ENCODE data around the gene PARD3. TPM values are rescaled to one million over a fixed set of nuclear protein-coding genes. Genes with fewer than 3 reads are reported as not detected.

Gene PARD3
- total and polyA plus RNA-seq, 2 donors (not counting 3 experiments of a cell fraction or from before 2014, with no cell fraction given), result 7.3 to 24.1 TPM

DNA sequence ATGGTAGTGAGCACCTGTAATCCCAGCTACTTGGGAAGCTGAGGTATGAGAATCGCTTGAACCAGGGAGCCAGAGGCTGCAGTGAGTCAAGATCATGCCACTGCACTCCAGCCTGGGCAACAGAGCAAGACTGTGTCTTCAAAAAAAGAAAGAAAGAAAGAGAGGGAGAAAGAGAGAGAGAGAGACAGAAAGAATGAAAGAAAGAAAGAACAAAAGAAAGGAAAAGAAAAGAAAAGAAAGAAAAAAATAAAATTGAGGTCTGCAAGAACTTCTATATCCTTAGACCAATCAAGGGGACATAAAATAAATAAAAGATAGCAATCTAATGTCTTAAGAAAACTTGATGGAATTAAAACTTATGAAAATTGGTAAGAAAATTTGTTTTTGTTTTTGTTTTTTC, 34.9 kb upstream of the PARD3 start:
- Histone ChIP-seq H3K36me3 (ENCODE audit: control insufficient read depth in 2 of 2, extremely low read depth in 1 of 2, insufficient read depth in 2 of 2, low read length in 2 of 2) (no peaks in the 10 kb centered on the region), H3K4me2 (ENCODE audit: insufficient read depth, low read length) (no peak overlapping the region), H3K4me1 (ENCODE audit: control insufficient read depth, extremely low read depth, insufficient read depth, low read length) (no peaks in the 10 kb centered on the region), H4K20me1 (replicated peaks; ENCODE audit: control insufficient read depth, extremely low read depth, insufficient read depth, low read length) (no peaks in the 10 kb centered on the region), H3K4me3 (replicated peaks in 1 of 3; ENCODE audit: insufficient read depth in 1 of 3, low read depth in 1 of 3, low read length in 3 of 3) (no peak overlapping the region), H3K9me3 (replicated peaks; ENCODE audit: control insufficient read depth, insufficient read depth, low read length) (no peaks in the 10 kb centered on the region), H3K79me2 (ENCODE audit: control insufficient read depth, insufficient read depth, low read length) (no peaks in the 10 kb centered on the region), H3K9ac (replicated peaks; ENCODE audit: extremely low read depth, insufficient read depth, low read length) (no peak overlapping the region), H3K9me1 (replicated peaks; ENCODE audit: control insufficient read depth, extremely low read depth, insufficient read depth, low read length) (no peaks in the 10 kb centered on the region), H3K27ac (ENCODE audit: insufficient read depth, low read depth, low read length) (no peak overlapping the region), H2AFZ (ENCODE audit: low read depth, low read length) (no peak overlapping the region), H3K27me3 (ENCODE audit: control insufficient read depth in 2 of 2, insufficient read depth in 2 of 2, low read length in 2 of 2) (peaks cover 0 to 5% of the 10 kb centered on the region in 2 experiments)
- dilution Hi-C loops (cut with MboI; ENCODE audit: extremely low pct_ligation_motif_present, low sequenced_read_pairs) (no loop called here), intact Hi-C loops (cut with micrococcal nuclease) (no loop called here)
- no TSS peak for BruUV-seq (replicated peaks)
- ChIA-PET POLR2A (no interaction called here), CTCF (no interaction called here)
- no peak for FAIRE-seq
- DNase-seq (ENCODE audit: low read depth, low spot score), result no peak
- TF ChIP-seq POLR2AphosphoS5 (IDR thresholded peaks at IDR 0.05; ENCODE audit: insufficient read depth, low read depth, low read length), result no peak

DNA sequence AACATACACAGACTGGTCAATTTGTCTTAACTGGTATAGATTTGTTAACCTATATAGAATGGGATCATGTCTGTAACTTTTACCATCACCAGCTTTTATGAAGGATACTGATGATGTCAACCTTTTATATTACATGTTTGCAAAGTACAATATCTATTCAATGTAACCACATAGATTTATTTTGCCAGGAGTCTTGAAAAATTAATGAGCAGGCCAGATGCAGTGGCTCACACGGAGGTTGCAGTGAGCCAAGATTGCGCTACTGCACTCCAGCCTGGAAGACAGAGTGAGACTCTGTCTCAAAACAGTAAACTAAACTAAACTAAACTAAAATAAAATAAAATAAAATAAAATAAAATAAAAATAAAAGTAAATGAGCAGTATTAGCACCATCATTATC, 30.0 kb upstream of the PARD3 start:
- Histone ChIP-seq H3K4me1 (ENCODE audit: control insufficient read depth, extremely low read depth, insufficient read depth, low read length) (no peaks in the 10 kb centered on the region), H3K9ac (replicated peaks; ENCODE audit: extremely low read depth, insufficient read depth, low read length) (no peak overlapping the region), H3K27ac (ENCODE audit: insufficient read depth, low read depth, low read length) (no peak overlapping the region), H3K79me2 (ENCODE audit: control insufficient read depth, insufficient read depth, low read length) (no peaks in the 10 kb centered on the region), H3K36me3 (ENCODE audit: control insufficient read depth in 2 of 2, extremely low read depth in 1 of 2, insufficient read depth in 2 of 2, low read length in 2 of 2) (no peaks in the 10 kb centered on the region), H3K27me3 (ENCODE audit: control insufficient read depth in 2 of 2, insufficient read depth in 2 of 2, low read length in 2 of 2) (peaks cover 8 to 10% of the 10 kb centered on the region in 2 experiments), H2AFZ (ENCODE audit: low read depth, low read length) (no peak overlapping the region), H3K4me2 (ENCODE audit: insufficient read depth, low read length) (no peak overlapping the region), H4K20me1 (replicated peaks; ENCODE audit: control insufficient read depth, extremely low read depth, insufficient read depth, low read length) (no peaks in the 10 kb centered on the region), H3K4me3 (replicated peaks in 1 of 3; ENCODE audit: insufficient read depth in 1 of 3, low read depth in 1 of 3, low read length in 3 of 3) (no peak overlapping the region), H3K9me1 (replicated peaks; ENCODE audit: control insufficient read depth, extremely low read depth, insufficient read depth, low read length) (no peaks in the 10 kb centered on the region), H3K9me3 (replicated peaks; ENCODE audit: control insufficient read depth, insufficient read depth, low read length) (no peaks in the 10 kb centered on the region)
- BruUV-seq (replicated peaks), result no TSS peak
- intact Hi-C loops (cut with micrococcal nuclease) (no loop called here), dilution Hi-C loops (cut with MboI; ENCODE audit: extremely low pct_ligation_motif_present, low sequenced_read_pairs) (no loop called here)
- FAIRE-seq, result no peak
- CTCF ChIA-PET, result no interaction called here
- TF ChIP-seq JUN (IDR thresholded peaks at IDR 0.05; ENCODE audit: borderline replicate concordance, insufficient read depth, insufficient read length, low read depth), result no peak
- TF ChIP-seq MYC (IDR thresholded peaks at IDR 0.05; ENCODE audit: low read depth, low read length), result no peak
- TF ChIP-seq, protein P1, sequence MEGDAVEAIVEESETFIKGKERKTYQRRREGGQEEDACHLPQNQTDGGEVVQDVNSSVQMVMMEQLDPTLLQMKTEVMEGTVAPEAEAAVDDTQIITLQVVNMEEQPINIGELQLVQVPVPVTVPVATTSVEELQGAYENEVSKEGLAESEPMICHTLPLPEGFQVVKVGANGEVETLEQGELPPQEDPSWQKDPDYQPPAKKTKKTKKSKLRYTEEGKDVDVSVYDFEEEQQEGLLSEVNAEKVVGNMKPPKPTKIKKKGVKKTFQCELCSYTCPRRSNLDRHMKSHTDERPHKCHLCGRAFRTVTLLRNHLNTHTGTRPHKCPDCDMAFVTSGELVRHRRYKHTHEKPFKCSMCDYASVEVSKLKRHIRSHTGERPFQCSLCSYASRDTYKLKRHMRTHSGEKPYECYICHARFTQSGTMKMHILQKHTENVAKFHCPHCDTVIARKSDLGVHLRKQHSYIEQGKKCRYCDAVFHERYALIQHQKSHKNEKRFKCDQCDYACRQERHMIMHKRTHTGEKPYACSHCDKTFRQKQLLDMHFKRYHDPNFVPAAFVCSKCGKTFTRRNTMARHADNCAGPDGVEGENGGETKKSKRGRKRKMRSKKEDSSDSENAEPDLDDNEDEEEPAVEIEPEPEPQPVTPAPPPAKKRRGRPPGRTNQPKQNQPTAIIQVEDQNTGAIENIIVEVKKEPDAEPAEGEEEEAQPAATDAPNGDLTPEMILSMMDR (IDR thresholded peaks at IDR 0.05; ENCODE audit: extremely low read depth in 1 of 2, insufficient read depth in 1 of 2, low read depth in 1 of 2, low read length in 2 of 2), result no peak
- TF ChIP-seq, protein P2, sequence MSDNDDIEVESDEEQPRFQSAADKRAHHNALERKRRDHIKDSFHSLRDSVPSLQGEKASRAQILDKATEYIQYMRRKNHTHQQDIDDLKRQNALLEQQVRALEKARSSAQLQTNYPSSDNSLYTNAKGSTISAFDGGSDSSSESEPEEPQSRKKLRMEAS (IDR thresholded peaks at IDR 0.05; ENCODE audit: insufficient read depth, insufficient read length), result no peak
- TF ChIP-seq EZH2 (IDR thresholded peaks at IDR 0.05; ENCODE audit: borderline replicate concordance, low read depth, low read length, severe bottlenecking), result no peak
- TF ChIP-seq GATA2 (IDR thresholded peaks at IDR 0.05; ENCODE audit: insufficient read depth, insufficient read length, low read depth, low read length), result no peak
- TF ChIP-seq POLR2AphosphoS5 (IDR thresholded peaks at IDR 0.05; ENCODE audit: insufficient read depth, low read depth, low read length), result no peak
- no peak for TF ChIP-seq FOS (IDR thresholded peaks at IDR 0.05; ENCODE audit: borderline replicate concordance, insufficient read depth, low read length)
- TF ChIP-seq POLR2A (IDR thresholded peaks at IDR 0.05; ENCODE audit: low read depth, low read length), result no peak
- no peak for DNase-seq (ENCODE audit: low read depth, low spot score)
- POLR2A ChIA-PET, result no interaction called here
